GM18951 (cell line): ENCODE results near the gene RALY.

Experiments used
- POLR2A ChIP-seq: IDR thresholded peaks from 4 replicates; pipeline ENCODE4 v1.6.1; 2011; ENCODE audit warnings: mild to moderate bottlenecking; ENCODE audit not compliant: insufficient read length, insufficient read depth; ENCODE audit errors: extremely low read depth
- in situ Hi-C: fragments of 300-500 bp; cut with MboI; formaldehyde crosslinking; loops from one replicate; pipeline ENCODE4 v1.12.0; 2022; ENCODE audit warnings: low sequenced_read_pairs, mixed read lengths, inconsistent platforms; ENCODE audit not compliant: unreplicated experiment

The RALY gene

GRCh38 chr20:33976959-33977358, 16.8 kb upstream of the RALY start:
- in situ Hi-C loops, result no loop called here
- no peak for TF ChIP-seq POLR2A

GRCh38 chr20:33977535-33977934, 16.2 kb upstream of the RALY start:
- in situ Hi-C loops, result no loop called here
- TF ChIP-seq POLR2A, result no peak

- in situ Hi-C loops, result no loop called here
- no peak for TF ChIP-seq POLR2A
These were observed 14.6 kb upstream of the RALY start for GRCh38 chr20:33979094-33979493.

- in situ Hi-C loops, result loop anchor here (10.0 kb wide), 1 partner anchor 1567 kb away; no protein-coding TSS in a partner anchor
- no peak for TF ChIP-seq POLR2A
These were observed 12.4 kb upstream of the RALY start for GRCh38 chr20:33981347-33981746.

GRCh38 chr20:33981964-33982363, 11.7 kb upstream of the RALY start:
- in situ Hi-C loops, result loop anchor here (10.0 kb wide), 1 partner anchor 1567 kb away; no protein-coding TSS in a partner anchor
- no peak for TF ChIP-seq POLR2A

- in situ Hi-C loops, result loop anchor here (10.0 kb wide), 1 partner anchor 1569 kb away; no protein-coding TSS in a partner anchor
- TF ChIP-seq POLR2A, result no peak
These were observed 10.3 kb upstream of the RALY start for GRCh38 chr20:33983371-33983770.

GRCh38 chr20:33984182-33984719, 9.5 kb upstream of the RALY start:
- no peak for TF ChIP-seq POLR2A
- in situ Hi-C loops, result loop anchor here (10.0 kb wide), 1 partner anchor 1569 kb away; no protein-coding TSS in a partner anchor

GRCh38 chr20:33985280-33985679, 8.4 kb upstream of the RALY start:
- no peak for TF ChIP-seq POLR2A

GRCh38 chr20:33985830-33986229, 7.9 kb upstream of the RALY start:
- TF ChIP-seq POLR2A, result no peak
- in situ Hi-C loops, result loop anchor here (10.0 kb wide), 1 partner anchor 1571 kb away; no protein-coding TSS in a partner anchor

More at GRCh38 chr20:33985280-33985679, 8.4 kb upstream of the RALY start:
- in situ Hi-C loops, result loop anchor here (10.0 kb wide), 1 partner anchor 1570 kb away; no protein-coding TSS in a partner anchor

GRCh38 chr20:33986560-33987216, 7.0 kb upstream of the RALY start:
- no peak for TF ChIP-seq POLR2A

GRCh38 chr20:33990075-33990474, 3.6 kb upstream of the RALY start:
- TF ChIP-seq POLR2A, result no peak
- in situ Hi-C loops, result no loop called here

More at GRCh38 chr20:33986560-33987216, 7.0 kb upstream of the RALY start:
- in situ Hi-C loops, result loop anchor here (10.0 kb wide), 1 partner anchor 1572 kb away; no protein-coding TSS in a partner anchor

- TF ChIP-seq POLR2A, result no peak
- in situ Hi-C loops, result no loop called here
These were observed 2.2 kb upstream of the RALY start for GRCh38 chr20:33991502-33991901.

- no peak for TF ChIP-seq POLR2A
- in situ Hi-C loops, result no loop called here
These were observed 1.4 kb upstream of the RALY start for GRCh38 chr20:33992145-33992922.
